GM10248 (cell line): ENCODE data around the gene MAD1L1.

Experiments used
- CTCF ChIA-PET: fragments of 300-600 bp; sonication (Branson Sonifier 250); formaldehyde crosslinking; extraction: SDS; loops from one replicate; lab custom pipeline; 2021; ENCODE audit warnings: antibody characterized with exemption; lab: Yijun Ruan, JAX
- POLR2A ChIA-PET: fragments of 350-650 bp; sonication (Branson Sonifier 250); formaldehyde crosslinking; extraction: SDS; loops from one replicate; lab custom pipeline; 2020; ENCODE audit warnings: antibody characterized with exemption; lab: Yijun Ruan, JAX
- DNase-seq: peaks from one replicate; pipeline ENCODE4 v3.0.0; 2012; ENCODE audit errors: extremely low spot score
- CTCF ChIP-seq: IDR thresholded peaks from 2 replicates; pipeline ENCODE4 v1.5.1; 2012; ENCODE audit warnings: mild to moderate bottlenecking, low read depth; ENCODE audit errors: extremely low read depth, missing control alignments, control extremely low read depth

The MAD1L1 gene

GRCh38 chr7:2213551-2214215 lies 19.1 kb downstream of the MAD1L1 start:
- CTCF ChIA-PET, result interaction anchor here (1.6 to 2.6 kb wide), 2 partner anchors 11 to 134 kb away, joined by 4 to 7 read pairs; no protein-coding TSS in a partner anchor
- TF ChIP-seq CTCF, result no peak
- POLR2A ChIA-PET, result no interaction called here
- no peak for DNase-seq

DNA sequence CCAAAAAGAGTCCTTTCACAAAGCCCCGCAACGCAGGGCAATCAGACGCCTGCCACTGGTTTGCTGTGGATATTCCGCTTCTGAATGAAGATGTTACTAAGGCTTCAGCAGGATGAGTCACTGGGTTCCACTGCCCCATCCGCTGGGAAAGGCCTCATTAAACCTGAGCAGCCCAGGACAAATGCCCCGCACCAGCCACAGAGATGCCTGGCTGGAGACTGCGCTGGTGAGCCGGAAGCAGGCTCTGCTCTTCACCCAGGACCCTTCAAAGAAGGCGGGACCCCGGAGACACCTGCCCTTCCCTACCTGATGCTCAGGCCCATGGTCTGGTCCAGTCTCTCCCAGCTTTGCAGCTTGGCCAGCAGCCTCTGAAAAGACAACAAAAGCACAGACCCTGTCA lies 19.8 kb downstream of the MAD1L1 start:
- ChIA-PET POLR2A (no interaction called here), CTCF (interaction anchor here (1.6 kb wide), 1 partner anchor 10 kb away, joined by 4 read pairs; no protein-coding TSS in a partner anchor)
- TF ChIP-seq CTCF, result no peak
- DNase-seq, result no peak

- no peak for TF ChIP-seq CTCF
- ChIA-PET POLR2A (no interaction called here), CTCF (no interaction called here)
- no peak for DNase-seq
Observed at GRCh38 chr7:2211926-2212325, 20.8 kb downstream of the MAD1L1 start.

DNA sequence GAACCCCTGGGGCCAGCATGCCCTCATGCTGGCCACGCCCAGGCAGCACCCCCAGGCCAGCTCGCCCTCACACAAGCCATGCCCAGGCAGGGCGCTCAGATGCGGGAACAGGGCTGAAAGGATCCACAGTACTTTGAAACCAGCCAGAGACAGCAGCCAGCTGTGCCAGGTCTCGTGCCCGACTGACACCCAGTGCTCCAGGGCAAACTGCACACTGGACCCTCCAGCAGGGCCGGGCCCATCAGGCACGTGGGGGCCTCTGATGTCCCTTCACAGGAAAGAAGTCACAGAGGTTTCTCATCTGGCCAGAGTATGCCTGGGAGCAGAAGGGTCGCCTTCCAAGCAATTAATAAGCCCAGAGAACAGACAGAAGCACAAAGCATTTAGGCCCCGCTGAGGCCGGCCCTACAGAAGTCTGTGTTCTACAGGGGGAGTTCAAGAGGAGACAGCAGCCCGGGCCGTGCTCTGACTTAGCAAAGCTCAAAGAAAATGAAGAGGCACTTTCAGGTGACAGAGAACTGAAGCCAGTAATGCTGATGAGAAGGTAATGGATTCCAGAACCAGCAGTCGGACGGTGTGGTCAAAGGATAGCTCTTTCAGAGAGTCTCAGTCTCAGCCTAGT lies 21.4 kb downstream of the MAD1L1 start:
- ChIA-PET POLR2A (no interaction called here), CTCF (interaction anchor here (1.0 kb wide), 1 partner anchor 12 kb away, joined by 3 read pairs; no protein-coding TSS in a partner anchor)
- no peak for DNase-seq
- TF ChIP-seq CTCF, result no peak

DNA sequence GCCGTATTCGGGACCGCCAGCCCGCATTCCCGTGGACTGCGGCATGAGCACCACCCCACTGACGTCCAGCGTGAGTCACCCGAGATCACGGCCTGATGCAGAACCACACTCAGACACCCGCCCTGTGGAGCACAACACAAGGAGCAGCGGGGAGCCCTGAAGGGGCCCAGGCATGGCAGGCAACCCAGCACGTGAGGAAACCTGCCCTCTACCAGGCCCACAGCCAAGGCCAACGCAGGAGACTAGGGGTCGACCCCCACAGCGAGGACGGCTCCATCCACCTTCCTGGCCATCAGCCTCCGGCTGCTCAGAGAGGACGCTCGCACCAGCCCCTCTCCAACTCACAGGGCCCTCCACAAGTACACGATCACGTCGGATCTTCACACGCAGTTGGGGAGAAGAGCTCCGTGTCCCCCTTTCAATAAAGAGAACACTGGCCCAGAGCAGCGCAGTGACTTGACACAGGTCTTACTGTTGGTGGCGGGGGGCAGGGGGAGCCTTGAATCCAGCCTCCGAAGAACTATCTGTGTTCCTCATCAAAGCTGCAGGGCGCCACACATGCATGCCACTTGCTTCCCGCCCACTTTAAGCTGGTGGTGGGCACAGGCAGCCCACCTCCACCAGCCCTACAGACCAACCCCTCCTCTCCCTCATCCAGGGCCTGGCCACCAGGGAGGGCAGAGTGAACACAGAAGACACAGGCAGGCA lies 22.0 kb downstream of the MAD1L1 start:
- ChIA-PET POLR2A (no interaction called here), CTCF (interaction anchor here (1.0 to 2.1 kb wide), 4 partner anchors 13 to 624 kb away, joined by 3 to 6 read pairs (median 4); no protein-coding TSS in a partner anchor)
- no peak for TF ChIP-seq CTCF
- DNase-seq, result no peak

DNA sequence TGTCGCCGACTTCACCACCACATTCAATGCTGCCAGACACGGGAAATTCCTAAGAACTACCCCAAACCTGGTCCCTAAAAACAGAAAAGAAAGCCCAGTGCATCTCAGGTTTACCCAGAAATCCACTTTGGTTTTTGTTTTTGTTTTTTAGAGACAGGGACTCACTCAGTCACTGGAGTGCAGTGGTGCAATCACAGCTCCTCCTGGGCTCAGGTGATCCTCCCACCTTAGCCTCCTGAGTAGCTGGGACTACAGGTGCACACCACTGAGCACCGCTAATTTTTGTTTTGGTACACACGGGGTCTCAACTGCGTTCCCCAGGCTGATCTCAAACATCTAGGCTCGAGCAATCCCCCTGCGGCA lies 22.8 kb downstream of the MAD1L1 start:
- ChIA-PET CTCF (interaction anchor here (0.6 to 2.1 kb wide), 28 partner anchors 9 to 631 kb away, joined by 3 to 10 read pairs (median 4); partner anchors contain the start of genes EIF3B, MRM2 and NUDT1), POLR2A (interaction anchor here (0.7 kb wide), 1 partner anchor 23 kb away, joined by 3 read pairs; the partner anchor contains the start of gene MAD1L1)
- no peak for TF ChIP-seq CTCF
- DNase-seq, result no peak
